ENCODE data around the gene PTPN13.

DNA sequence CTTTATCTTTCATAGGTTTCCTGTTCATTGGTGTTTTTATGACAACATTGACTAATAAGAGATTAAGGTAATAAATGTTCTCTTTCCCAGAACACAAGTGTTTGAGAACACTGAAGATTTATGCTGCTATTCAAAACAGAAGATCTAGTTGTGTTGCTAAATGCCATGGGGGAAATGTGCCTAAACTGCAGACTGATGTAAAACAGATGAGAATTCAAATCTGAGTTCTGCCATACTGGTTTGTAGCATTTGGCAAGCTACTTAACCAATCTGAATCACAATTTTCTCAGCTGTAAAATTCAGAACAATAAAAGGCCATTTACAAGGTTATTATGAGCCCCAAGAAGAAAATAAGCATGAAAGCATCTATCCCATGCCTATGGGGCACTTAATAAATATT, 252.8 kb downstream of the PTPN13 start:
- TF ChIP-seq EP300 (IDR thresholded peaks at IDR 0.05) (no peak), POLR2A (IDR thresholded peaks at IDR 0.05) (no peak), POLR2AphosphoS5 (IDR thresholded peaks at IDR 0.05) (no peak)
- TF ChIP-seq, protein P1, sequence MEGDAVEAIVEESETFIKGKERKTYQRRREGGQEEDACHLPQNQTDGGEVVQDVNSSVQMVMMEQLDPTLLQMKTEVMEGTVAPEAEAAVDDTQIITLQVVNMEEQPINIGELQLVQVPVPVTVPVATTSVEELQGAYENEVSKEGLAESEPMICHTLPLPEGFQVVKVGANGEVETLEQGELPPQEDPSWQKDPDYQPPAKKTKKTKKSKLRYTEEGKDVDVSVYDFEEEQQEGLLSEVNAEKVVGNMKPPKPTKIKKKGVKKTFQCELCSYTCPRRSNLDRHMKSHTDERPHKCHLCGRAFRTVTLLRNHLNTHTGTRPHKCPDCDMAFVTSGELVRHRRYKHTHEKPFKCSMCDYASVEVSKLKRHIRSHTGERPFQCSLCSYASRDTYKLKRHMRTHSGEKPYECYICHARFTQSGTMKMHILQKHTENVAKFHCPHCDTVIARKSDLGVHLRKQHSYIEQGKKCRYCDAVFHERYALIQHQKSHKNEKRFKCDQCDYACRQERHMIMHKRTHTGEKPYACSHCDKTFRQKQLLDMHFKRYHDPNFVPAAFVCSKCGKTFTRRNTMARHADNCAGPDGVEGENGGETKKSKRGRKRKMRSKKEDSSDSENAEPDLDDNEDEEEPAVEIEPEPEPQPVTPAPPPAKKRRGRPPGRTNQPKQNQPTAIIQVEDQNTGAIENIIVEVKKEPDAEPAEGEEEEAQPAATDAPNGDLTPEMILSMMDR (IDR thresholded peaks at IDR 0.05): no peak
